Liver (tissue), 9 donors: ENCODE data around the gene ANXA6. TPM values are rescaled to one million over a fixed set of nuclear protein-coding genes. Genes with fewer than 3 reads are reported as not detected.
A peak's percentile ranks its signal among the peaks of the same experiment; 100 is the strongest.

Experiments
- DNase-seq: peaks from one replicate; pipeline ENCODE4 v3.0.0-alpha.2; 2017; ENCODE audit warnings: low spot score
- H3K27ac ChIP-seq, 2 donors: one replicate each; pipeline ENCODE4 v1.7.0; 2013; ENCODE audit warnings: inconsistent platforms in 2 of 2, low read length in 2 of 2, control low read depth in 1 of 2, low read depth in 1 of 2, mild to moderate bottlenecking in 1 of 2
- H3K27me3 ChIP-seq, 4 donors: one replicate each; pipeline versions ENCODE4 v1.6.1 to v1.7.0; 2013; ENCODE audit warnings: low read length in 3 of 4, inconsistent platforms in 1 of 4, mild to moderate bottlenecking in 1 of 4, moderate library complexity in 1 of 4; ENCODE audit not compliant: control insufficient read depth in 4 of 4, insufficient read depth in 4 of 4
- H3K36me3 ChIP-seq, 4 donors: one replicate each; pipeline versions ENCODE4 v1.6.1 to v1.7.0; 2013; ENCODE audit warnings: low read length in 3 of 4, mild to moderate bottlenecking in 3 of 4, low read depth in 1 of 4, moderate library complexity in 1 of 4; ENCODE audit not compliant: control insufficient read depth in 4 of 4, insufficient read depth in 3 of 4
- H3K4me1 ChIP-seq, 4 donors: one replicate each; pipeline versions ENCODE4 v1.6.1 to v1.7.0; 2013; ENCODE audit warnings: low read length in 3 of 4, mild to moderate bottlenecking in 3 of 4, moderate library complexity in 1 of 4; ENCODE audit not compliant: control insufficient read depth in 4 of 4, insufficient read depth in 4 of 4
- H3K4me3 ChIP-seq, 3 donors: one replicate each; pipeline versions ENCODE4 v1.6.1 to v1.7.0; 2013; ENCODE audit warnings: low read length in 3 of 3, control low read depth in 1 of 3, low read depth in 1 of 3, mild to moderate bottlenecking in 1 of 3
- H3K9ac ChIP-seq, 2 donors: one replicate each; pipeline ENCODE4 v1.7.0; 2013; ENCODE audit warnings: low read length in 2 of 2, mild to moderate bottlenecking in 2 of 2, moderate library complexity in 2 of 2, control low read depth in 1 of 2, low read depth in 1 of 2
- H3K9me3 ChIP-seq, 4 donors: one replicate each; pipeline versions ENCODE4 v1.6.1 to v1.7.0; 2013; ENCODE audit warnings: low read length in 3 of 4; ENCODE audit not compliant: control insufficient read depth in 4 of 4
- ATF3 ChIP-seq: IDR thresholded peaks from 2 replicates; pipeline ENCODE4 v1.6.1; 2016; ENCODE audit warnings: antibody characterized with exemption
- EGR1 ChIP-seq, 2 donors: IDR thresholded peaks; 2 replicates each; pipeline ENCODE4 v1.6.1; 2016 to 2018; ENCODE audit warnings: antibody characterized with exemption in 2 of 2, low read depth in 2 of 2
- FOXA1 ChIP-seq: IDR thresholded peaks from 2 replicates; pipeline ENCODE4 v1.6.1; 2016; ENCODE audit warnings: antibody characterized with exemption
- FOXA2 ChIP-seq: IDR thresholded peaks from 2 replicates; pipeline ENCODE4 v1.6.1; 2016; ENCODE audit warnings: antibody characterized with exemption
- GABPA ChIP-seq, 2 donors: IDR thresholded peaks in 1 of 2; conservative IDR thresholded peaks in 1 of 2; 2 replicates each; pipeline ENCODE4 v1.6.1; 2016; ENCODE audit warnings: antibody characterized with exemption in 2 of 2, mild to moderate bottlenecking in 1 of 2, moderate library complexity in 1 of 2
- HNF4A ChIP-seq, 2 donors: conservative IDR thresholded peaks; 2 replicates each; pipeline ENCODE4 v1.6.1; 2016; ENCODE audit warnings: antibody characterized with exemption in 2 of 2, mild to moderate bottlenecking in 2 of 2
- HNF4G ChIP-seq: IDR thresholded peaks from 2 replicates; pipeline ENCODE4 v1.6.1; 2016; ENCODE audit warnings: antibody characterized with exemption
- JUND ChIP-seq, 2 donors: IDR thresholded peaks; 2 replicates each; pipeline ENCODE4 v1.6.1; 2016; ENCODE audit warnings: antibody characterized with exemption in 2 of 2
- NR2F2 ChIP-seq: IDR thresholded peaks from 2 replicates; pipeline ENCODE4 v1.6.1; 2016; ENCODE audit warnings: antibody characterized with exemption
- RAD21 ChIP-seq, 2 donors: IDR thresholded peaks; 2 replicates each; pipeline ENCODE4 v1.6.1; 2016; ENCODE audit warnings: antibody characterized with exemption in 2 of 2, mild to moderate bottlenecking in 2 of 2
- RXRA ChIP-seq, 2 donors: IDR thresholded peaks; 2 replicates each; pipeline ENCODE4 v1.6.1; 2017 to 2018; ENCODE audit warnings: antibody characterized with exemption in 2 of 2, mild to moderate bottlenecking in 1 of 2
- SP1 ChIP-seq: IDR thresholded peaks from 2 replicates; pipeline ENCODE4 v1.6.1; 2018; ENCODE audit warnings: antibody characterized with exemption, mild to moderate bottlenecking
- TAF1 ChIP-seq: conservative IDR thresholded peaks from 2 replicates; pipeline ENCODE4 v1.6.1; 2016; ENCODE audit warnings: antibody characterized with exemption, mild to moderate bottlenecking
- YY1 ChIP-seq: IDR thresholded peaks from 2 replicates; pipeline ENCODE4 v1.6.1; 2016; ENCODE audit warnings: antibody characterized with exemption, mild to moderate bottlenecking
- ZBTB33 ChIP-seq: IDR thresholded peaks from 2 replicates; pipeline ENCODE4 v1.6.1; 2016; ENCODE audit warnings: antibody characterized with exemption
- WGBS: extraction: QIAGEN DNeasy Blood & Tissue Kit; methylation state at CpG from one replicate; pipeline ENCODE4 v1.1.7; 2013; 5-methylcytosine and 5-hydroxymethylcytosine counted together
- polyA plus RNA-seq, 2 donors: library from polyadenylated mRNA; stranded (reverse) in 1 of 2; unstranded in 1 of 2; fragments of 200-250 nt in 1 of 2; fragments of >200 nt in 1 of 2; fragmentation: Nextera tagmentation in 1 of 2; extraction: Ambion mirVana in 1 of 2; gene quantifications; one replicate each; pipeline versions ENCODE4 v1.2.1 to v1.2.3, GENCODE V29; 2013 to 2015
- total RNA-seq, 2 donors: library from RNA; depleted of rRNA; stranded (reverse); fragments of >200 nt; gene quantifications; one replicate each; pipeline ENCODE4 v1.2.3, GENCODE V29; 2014
- TF ChIP-seq, protein P1 (sequence below): IDR thresholded peaks from 2 replicates; pipeline ENCODE4 v1.6.1; 2016; ENCODE audit warnings: antibody characterized with exemption, mild to moderate bottlenecking
- TF ChIP-seq, protein P2 (sequence below): IDR thresholded peaks from 2 replicates; pipeline ENCODE4 v1.6.1; 2016; ENCODE audit warnings: antibody characterized with exemption
- TF ChIP-seq, protein P3 (sequence below): fragments of 150-350 bp; IDR thresholded peaks from 2 replicates; pipeline ENCODE4 v1.5.1; 2017; ENCODE audit warnings: improper control_type of control experiment, low read depth, low read length; ENCODE audit not compliant: missing input control
- donor health status: healthy.
- donor health status: healthy.
- donor health status: healthy.
- donor health status: healthy.
- donor health status: healthy.

The ANXA6 gene
- total RNA-seq (100 to 1,000 TPM; 137 to 215 TPM), polyA plus RNA-seq (100 to 1,000 TPM in 1 of 2 donors, 10 to 100 TPM in 1; 52.7 to 116 TPM)

GRCh38 chr5:151157426-151158286 is at the start of gene ANXA6:
Gene ANXA6, minus strand, starts transcription at chr5:151157779. Its CDS starts 9,878 bp downstream, at chr5:151147901.
- H3K9ac ChIP-seq = peak within 1 kb of the TSS; percentile 80 to 82
- H3K27ac ChIP-seq = peak within 1 kb of the TSS; percentile 80 to 84
- H3K4me3 ChIP-seq = peak within 1 kb of the TSS; percentile 67 to 93 (median 87)
- WGBS = under 1% methylated on average over 60 of the region's 60 CpGs
- TF ChIP-seq JUND (IDR thresholded peaks at IDR 0.05) (peak in 1 of 2 donors; percentile 13), GABPA (IDR thresholded peaks at IDR 0.05 in 1 of 2, conservative IDR thresholded peaks at IDR 0.05 in 1 of 2) (no peak), NR2F2 (peak; percentile 12), HNF4A (conservative IDR thresholded peaks at IDR 0.05) (peak; percentile 17 to 32), SP1 (peak; percentile 20), RAD21 (IDR thresholded peaks at IDR 0.05) (no peak), RXRA (IDR thresholded peaks at IDR 0.05) (peak in 1 of 2 donors; percentile 20)
- TF ChIP-seq, protein P1, sequence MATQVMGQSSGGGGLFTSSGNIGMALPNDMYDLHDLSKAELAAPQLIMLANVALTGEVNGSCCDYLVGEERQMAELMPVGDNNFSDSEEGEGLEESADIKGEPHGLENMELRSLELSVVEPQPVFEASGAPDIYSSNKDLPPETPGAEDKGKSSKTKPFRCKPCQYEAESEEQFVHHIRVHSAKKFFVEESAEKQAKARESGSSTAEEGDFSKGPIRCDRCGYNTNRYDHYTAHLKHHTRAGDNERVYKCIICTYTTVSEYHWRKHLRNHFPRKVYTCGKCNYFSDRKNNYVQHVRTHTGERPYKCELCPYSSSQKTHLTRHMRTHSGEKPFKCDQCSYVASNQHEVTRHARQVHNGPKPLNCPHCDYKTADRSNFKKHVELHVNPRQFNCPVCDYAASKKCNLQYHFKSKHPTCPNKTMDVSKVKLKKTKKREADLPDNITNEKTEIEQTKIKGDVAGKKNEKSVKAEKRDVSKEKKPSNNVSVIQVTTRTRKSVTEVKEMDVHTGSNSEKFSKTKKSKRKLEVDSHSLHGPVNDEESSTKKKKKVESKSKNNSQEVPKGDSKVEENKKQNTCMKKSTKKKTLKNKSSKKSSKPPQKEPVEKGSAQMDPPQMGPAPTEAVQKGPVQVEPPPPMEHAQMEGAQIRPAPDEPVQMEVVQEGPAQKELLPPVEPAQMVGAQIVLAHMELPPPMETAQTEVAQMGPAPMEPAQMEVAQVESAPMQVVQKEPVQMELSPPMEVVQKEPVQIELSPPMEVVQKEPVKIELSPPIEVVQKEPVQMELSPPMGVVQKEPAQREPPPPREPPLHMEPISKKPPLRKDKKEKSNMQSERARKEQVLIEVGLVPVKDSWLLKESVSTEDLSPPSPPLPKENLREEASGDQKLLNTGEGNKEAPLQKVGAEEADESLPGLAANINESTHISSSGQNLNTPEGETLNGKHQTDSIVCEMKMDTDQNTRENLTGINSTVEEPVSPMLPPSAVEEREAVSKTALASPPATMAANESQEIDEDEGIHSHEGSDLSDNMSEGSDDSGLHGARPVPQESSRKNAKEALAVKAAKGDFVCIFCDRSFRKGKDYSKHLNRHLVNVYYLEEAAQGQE = no peak
- TF ChIP-seq, protein P2, sequence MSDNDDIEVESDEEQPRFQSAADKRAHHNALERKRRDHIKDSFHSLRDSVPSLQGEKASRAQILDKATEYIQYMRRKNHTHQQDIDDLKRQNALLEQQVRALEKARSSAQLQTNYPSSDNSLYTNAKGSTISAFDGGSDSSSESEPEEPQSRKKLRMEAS = no peak
- no peaks in the 10 kb centered on the region for H3K27me3 ChIP-seq
- DNase-seq = peak; percentile 55
- peaks cover 0 to under 1% (median 0%) of the 10 kb centered on the region in 4 donors for H3K36me3 ChIP-seq
- peaks cover 4 to 58% (median 43%) of the 10 kb centered on the region in 4 donors for H3K4me1 ChIP-seq
- H3K9me3 ChIP-seq = no peaks in the 10 kb centered on the region

- DNase-seq = no peak
- H3K9me3 ChIP-seq = no peaks in the 10 kb centered on the region
- no peaks in the 10 kb centered on the region for H3K27me3 ChIP-seq
- no peak overlapping the region for H3K27ac ChIP-seq
- H3K4me3 ChIP-seq = no peak overlapping the region
- peaks cover 1 to 7% (median 5%) of the 10 kb centered on the region in 4 donors for H3K36me3 ChIP-seq
- peaks cover 4 to 13% (median 7%) of the 10 kb centered on the region in 4 donors for H3K4me1 ChIP-seq
- no peak overlapping the region for H3K9ac ChIP-seq
- WGBS = 97% methylated on average over 10 of the region's 10 CpGs
- TF ChIP-seq HNF4G = no peak
- TF ChIP-seq SP1 = no peak
- TF ChIP-seq, protein P1 = no peak
- no peak for TF ChIP-seq ATF3
- TF ChIP-seq HNF4A (conservative IDR thresholded peaks at IDR 0.05) = no peak
- TF ChIP-seq NR2F2 = no peak
- TF ChIP-seq YY1 = no peak
- no peak for TF ChIP-seq ZBTB33
- TF ChIP-seq, protein P3, sequence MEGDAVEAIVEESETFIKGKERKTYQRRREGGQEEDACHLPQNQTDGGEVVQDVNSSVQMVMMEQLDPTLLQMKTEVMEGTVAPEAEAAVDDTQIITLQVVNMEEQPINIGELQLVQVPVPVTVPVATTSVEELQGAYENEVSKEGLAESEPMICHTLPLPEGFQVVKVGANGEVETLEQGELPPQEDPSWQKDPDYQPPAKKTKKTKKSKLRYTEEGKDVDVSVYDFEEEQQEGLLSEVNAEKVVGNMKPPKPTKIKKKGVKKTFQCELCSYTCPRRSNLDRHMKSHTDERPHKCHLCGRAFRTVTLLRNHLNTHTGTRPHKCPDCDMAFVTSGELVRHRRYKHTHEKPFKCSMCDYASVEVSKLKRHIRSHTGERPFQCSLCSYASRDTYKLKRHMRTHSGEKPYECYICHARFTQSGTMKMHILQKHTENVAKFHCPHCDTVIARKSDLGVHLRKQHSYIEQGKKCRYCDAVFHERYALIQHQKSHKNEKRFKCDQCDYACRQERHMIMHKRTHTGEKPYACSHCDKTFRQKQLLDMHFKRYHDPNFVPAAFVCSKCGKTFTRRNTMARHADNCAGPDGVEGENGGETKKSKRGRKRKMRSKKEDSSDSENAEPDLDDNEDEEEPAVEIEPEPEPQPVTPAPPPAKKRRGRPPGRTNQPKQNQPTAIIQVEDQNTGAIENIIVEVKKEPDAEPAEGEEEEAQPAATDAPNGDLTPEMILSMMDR = no peak
- TF ChIP-seq JUND (IDR thresholded peaks at IDR 0.05) = no peak
- no peak for TF ChIP-seq EGR1 (IDR thresholded peaks at IDR 0.05; ENCODE audit: low read depth in 2 of 2)
- no peak for TF ChIP-seq TAF1
- no peak for TF ChIP-seq GABPA (IDR thresholded peaks at IDR 0.05 in 1 of 2, conservative IDR thresholded peaks at IDR 0.05 in 1 of 2)
- no peak for TF ChIP-seq FOXA1
- TF ChIP-seq, protein P2 = no peak
- TF ChIP-seq FOXA2 = no peak
- TF ChIP-seq RAD21 (IDR thresholded peaks at IDR 0.05) = no peak
- no peak for TF ChIP-seq RXRA (IDR thresholded peaks at IDR 0.05)
These were observed 47.8 kb upstream of the ANXA6 start for GRCh38 chr5:151205411-151205810.
